Muscle of leg (tissue), 9 donors: Measurements from ENCODE around the gene ZDHHC11. TPM values are rescaled to one million over a fixed set of nuclear protein-coding genes. Genes with fewer than 3 reads are reported as not detected.

ENCODE experiments used
- polyA plus RNA-seq, 8 donors: library from polyadenylated mRNA; unstranded; fragments of 120-200 nt; gene quantifications; one replicate each; pipeline versions ENCODE4 v1.2.1 to v1.2.3, GENCODE V29; 2013; ENCODE audit warnings: inconsistent platforms in 1 of 8, low replicate concordance in 1 of 8; ENCODE audit not compliant: insufficient read length in 8 of 8, insufficient read depth in 1 of 8
- total RNA-seq: library from RNA; stranded (reverse); fragments of 120-200 nt; gene quantifications from one replicate; pipeline ENCODE4 v1.2.4, GENCODE V29; 2013

The ZDHHC11 gene
- total and polyA plus RNA-seq, 9 donors: 2.8 to 24.9 (median 10.5) TPM

Other genes with a start within 250 kb of the ZDHHC11 start
- gene CEP72, start 238.6 kb downstream of the ZDHHC11 start, total RNA-seq: 3.0 TPM
- 1 to 10 TPM; 3.8 to 5.1 (median 4.3) TPM for gene CEP72, start 238.6 kb downstream of the ZDHHC11 start, polyA plus RNA-seq
- 3.9 TPM for gene TPPP, start 157.6 kb downstream of the ZDHHC11 start, total RNA-seq
- 10 to 100 TPM in 3 of 8 donors, 1 to 10 TPM in 5; 3.6 to 14.2 (median 8.2) TPM for gene TPPP, start 157.6 kb downstream of the ZDHHC11 start, polyA plus RNA-seq
- 3.8 TPM for gene ZDHHC11B, start 66.3 kb downstream of the ZDHHC11 start, total RNA-seq
- gene ZDHHC11B, start 66.3 kb downstream of the ZDHHC11 start, polyA plus RNA-seq: 10 to 100 TPM in 5 of 8 donors, 1 to 10 TPM in 3; 4.8 to 51.1 (median 11.4) TPM
- gene BRD9, start 41.8 kb upstream of the ZDHHC11 start, total RNA-seq: 29.7 TPM
- gene BRD9, start 41.8 kb upstream of the ZDHHC11 start, polyA plus RNA-seq: 10 to 100 TPM; 26.4 to 33.5 (median 30.5) TPM
- 5.7 TPM for gene TRIP13, start 41.9 kb upstream of the ZDHHC11 start, total RNA-seq
- 10 to 100 TPM in 2 of 8 donors, 1 to 10 TPM in 6; 5.9 to 10.8 (median 8.3) TPM for gene TRIP13, start 41.9 kb upstream of the ZDHHC11 start, polyA plus RNA-seq
- 2.3 TPM for gene NKD2, start 157.8 kb upstream of the ZDHHC11 start, total RNA-seq
- 1 to 10 TPM; 1.5 to 5.3 (median 2.5) TPM for gene NKD2, start 157.8 kb upstream of the ZDHHC11 start, polyA plus RNA-seq